GM19351 (cell line): ENCODE data around the gene MAPK10.
A peak's percentile ranks its signal among the peaks of the same experiment; 100 is the strongest.

ENCODE experiments used
- ATAC-seq: cut with Tn5 transposase; IDR thresholded peaks from one replicate; pipeline ENCODE4 v1.9.1; 2021; ENCODE audit warnings: mild to moderate bottlenecking, moderate library complexity; ENCODE audit not compliant: unreplicated experiment

MAPK10 gene

GRCh38 chr4:86280246-86280645 is 79.6 kb downstream of the MAPK10 start:
- ATAC-seq, result no peak

GRCh38 chr4:86279293-86279960 is 80.4 kb downstream of the MAPK10 start:
- ATAC-seq, result no peak

DNA sequence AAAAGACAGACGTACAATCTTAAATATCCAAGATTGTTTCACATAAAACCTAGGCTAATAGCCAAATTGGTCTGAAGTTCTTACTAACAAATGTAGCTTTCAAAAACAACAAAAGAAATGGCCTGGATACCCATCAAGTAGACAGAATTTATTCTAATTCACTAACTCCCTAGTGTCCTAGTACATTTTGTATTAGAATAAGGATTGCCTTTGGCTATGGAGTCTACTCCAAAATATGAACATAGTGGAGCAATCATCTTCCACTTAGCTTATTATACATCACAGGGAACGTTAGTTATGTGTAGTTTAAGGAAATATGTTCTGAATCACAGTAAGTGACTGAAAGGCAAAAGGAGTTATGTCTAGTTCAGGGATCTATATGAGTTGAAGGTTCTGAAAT is 81.7 kb downstream of the MAPK10 start:
- no peak for ATAC-seq

GRCh38 chr4:86274642-86275041 is 85.2 kb downstream of the MAPK10 start:
- ATAC-seq, result no peak

DNA sequence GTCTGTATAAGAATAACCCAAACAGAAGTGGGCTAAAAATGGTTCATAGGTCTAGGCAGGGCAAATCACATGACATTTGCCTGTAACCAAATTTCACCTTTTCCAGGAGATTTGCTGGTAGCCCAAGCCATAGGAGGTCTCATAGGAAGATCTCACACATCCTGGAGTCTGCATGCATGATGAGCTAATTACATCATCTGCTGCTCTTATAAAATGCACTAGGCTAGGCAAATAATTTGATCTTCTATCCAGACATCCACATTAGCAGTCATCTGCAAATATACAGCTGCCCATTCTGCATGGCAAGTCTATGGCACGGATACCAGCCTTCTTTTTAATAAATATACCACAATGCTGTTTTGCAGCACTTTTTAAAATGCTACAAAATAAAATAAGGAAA is 87.2 kb downstream of the MAPK10 start:
- ATAC-seq, result no peak

DNA sequence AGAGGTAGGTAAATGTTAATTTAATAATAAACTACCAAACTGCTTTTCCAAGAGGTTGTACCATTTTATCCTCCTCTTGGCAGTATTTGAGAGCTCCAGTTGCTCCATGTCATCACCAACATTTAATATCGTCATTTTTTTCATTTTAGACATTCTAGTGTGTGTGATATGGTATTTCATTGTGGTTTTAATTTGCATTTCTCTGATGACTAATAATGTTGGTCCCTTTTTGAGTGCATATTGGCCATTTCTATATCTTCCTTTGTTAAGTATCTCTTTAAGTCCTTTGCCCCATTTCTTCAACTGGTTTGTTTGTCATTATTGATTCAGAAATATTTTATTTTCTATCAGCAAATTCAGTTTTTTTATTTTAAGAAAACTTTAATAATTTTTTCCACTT is 88.8 kb downstream of the MAPK10 start:
- peak; percentile 43 for ATAC-seq

DNA sequence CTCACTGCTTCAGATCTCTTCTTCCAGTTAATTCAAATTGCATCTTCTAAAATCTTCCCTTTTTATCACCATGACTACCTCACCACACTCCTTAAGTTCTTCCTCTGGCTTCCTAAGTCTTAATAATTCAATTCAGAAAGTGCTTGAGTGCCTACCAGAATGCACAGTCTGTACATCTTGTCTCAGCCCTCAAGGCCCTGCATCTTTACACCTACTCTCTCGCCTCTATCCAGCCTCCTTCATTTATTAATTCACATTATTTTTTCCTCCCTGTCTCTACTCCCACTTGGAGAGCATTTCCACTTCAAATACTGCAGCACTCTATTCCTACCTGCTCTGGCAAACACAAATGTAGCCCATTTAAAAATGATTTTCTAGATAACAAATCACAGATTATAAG is 90.5 kb downstream of the MAPK10 start:
- no peak for ATAC-seq

DNA sequence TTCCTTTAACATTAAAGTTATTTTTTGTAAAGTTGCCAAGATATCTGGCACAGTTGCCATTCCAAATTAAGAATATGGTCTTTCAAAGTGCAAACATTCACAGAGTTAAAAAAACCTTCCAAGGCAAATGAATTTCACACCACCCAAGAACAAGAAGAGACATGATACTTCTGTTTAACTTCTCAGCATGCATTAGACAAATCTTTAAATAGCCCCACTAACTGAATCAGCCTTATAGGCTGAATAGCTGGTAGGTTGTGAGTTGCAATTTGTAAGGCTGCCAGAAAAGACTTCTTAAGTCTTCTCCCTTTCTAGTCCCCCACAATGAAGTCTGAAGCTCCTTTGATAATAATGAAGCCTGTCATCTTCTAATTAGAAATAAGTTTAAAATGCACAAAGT is 95.6 kb downstream of the MAPK10 start:
- ATAC-seq, result no peak

- ATAC-seq, result no peak
These were observed 98.2 kb downstream of the MAPK10 start for GRCh38 chr4:86261636-86262035.

- no peak for ATAC-seq
These were observed 103.8 kb downstream of the MAPK10 start for GRCh38 chr4:86256086-86256485.

DNA sequence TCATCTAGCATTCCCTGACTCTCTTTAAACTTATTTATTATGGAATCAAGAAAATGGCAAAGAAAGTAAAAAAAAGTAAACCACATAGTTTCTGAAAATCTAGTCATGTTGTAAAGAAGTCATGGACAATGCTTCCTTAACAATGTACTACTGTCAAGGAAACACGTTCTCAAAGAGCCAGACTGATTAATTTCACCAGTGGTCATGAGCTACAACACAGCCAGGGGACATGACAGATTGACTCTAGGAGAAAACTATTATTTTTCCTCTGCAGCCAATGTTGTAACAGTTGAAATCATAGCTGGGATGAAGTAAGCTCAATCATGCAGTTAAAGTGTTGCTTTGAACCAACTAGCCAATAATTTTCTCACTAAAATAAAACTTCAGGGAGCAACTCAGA is 109.2 kb downstream of the MAPK10 start:
- ATAC-seq, result no peak

GRCh38 chr4:86250006-86250405 is 109.8 kb downstream of the MAPK10 start:
- ATAC-seq, result no peak

DNA sequence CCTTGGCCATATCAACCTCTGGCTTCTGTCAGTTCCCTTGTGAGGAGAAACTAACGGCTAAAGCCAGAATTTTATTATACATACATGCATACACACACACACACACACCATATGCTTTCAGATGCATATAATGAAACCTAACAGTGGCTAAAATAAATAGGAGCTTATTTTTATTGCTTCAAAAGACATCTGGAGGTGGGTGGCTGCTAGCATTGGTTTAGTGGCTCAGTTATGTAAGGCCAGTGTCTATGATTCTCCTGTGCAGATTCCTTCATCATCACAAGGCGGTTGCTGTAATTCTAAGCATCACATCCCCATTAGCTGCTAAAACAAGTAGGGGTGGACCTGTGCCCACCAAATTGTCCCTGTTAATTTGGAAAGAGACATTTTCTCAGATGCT is 110.8 kb downstream of the MAPK10 start:
- no peak for ATAC-seq

- no peak for ATAC-seq
These were observed 111.9 kb downstream of the MAPK10 start for GRCh38 chr4:86247906-86248305.

- ATAC-seq, result no peak
These were observed 112.5 kb downstream of the MAPK10 start for GRCh38 chr4:86247320-86247719.

- ATAC-seq, result peak; percentile 64
These were observed 116.1 kb downstream of the MAPK10 start for GRCh38 chr4:86243750-86244149.

DNA sequence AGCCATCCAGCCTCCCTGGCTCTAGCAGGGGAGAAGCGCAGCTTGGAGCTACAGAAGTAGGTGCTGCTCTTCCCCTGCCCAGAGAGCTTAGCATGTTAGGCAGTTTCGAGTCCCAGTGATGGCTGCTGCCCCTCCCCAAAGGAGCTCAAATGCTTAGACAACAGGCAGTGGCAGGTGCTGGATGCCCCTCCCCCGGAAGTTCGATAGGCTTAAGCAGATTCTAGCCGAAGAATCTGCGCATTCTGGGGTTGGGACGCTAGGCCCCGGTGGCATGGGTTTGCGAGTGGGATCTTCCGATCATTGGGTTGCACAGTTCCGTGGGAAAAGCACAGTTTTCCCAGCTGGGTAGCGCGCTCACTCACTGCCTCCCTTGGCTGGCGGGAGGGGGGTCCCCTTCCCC is 117.2 kb downstream of the MAPK10 start:
- ATAC-seq, result no peak

- no peak for ATAC-seq
These were observed 124.3 kb downstream of the MAPK10 start for GRCh38 chr4:86235549-86235948.

DNA sequence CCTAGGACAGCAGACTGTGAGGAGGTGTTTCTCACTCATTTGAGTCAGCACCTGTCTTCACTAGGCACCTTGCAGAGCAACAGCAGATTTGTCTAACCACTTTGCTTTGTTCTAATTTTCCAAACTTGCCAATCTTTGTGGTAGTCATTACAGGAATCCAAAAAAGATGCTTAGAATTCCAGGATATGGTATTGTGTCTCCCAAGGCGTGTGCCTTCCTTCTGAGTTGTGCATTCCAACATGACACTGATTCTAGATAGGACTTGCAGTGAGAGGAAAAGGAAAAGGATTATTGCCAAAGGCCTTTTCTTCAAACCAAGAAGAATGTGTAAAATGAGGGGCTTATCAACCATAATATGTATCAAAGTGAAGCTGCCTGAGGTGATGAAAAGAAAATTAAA is 126.2 kb downstream of the MAPK10 start:
- no peak for ATAC-seq

GRCh38 chr4:86233090-86233489 is 126.8 kb downstream of the MAPK10 start:
- ATAC-seq, result no peak

- ATAC-seq, result peak; percentile 91
These were observed 136.4 kb downstream of the MAPK10 start for GRCh38 chr4:86223472-86223871.

DNA sequence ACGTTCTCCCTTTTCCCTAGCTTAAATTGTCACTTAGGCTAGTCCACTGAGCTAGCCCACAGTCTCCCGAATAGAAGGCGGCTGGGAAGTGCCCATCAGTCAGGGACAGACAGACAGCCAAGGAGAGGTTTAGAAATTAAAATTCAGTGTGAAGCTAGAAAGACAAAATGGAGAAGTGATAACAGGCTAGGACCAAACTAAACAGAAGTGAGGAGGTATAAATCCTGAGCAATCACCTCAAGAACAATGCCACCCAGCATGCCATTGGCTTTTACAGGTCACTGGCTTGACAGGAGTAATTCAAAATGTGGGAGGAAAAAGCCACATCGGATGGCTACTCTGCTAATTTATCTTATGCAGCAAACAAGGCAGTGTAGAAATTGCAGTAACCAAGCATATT is 138.9 kb downstream of the MAPK10 start:
- ATAC-seq, result no peak

DNA sequence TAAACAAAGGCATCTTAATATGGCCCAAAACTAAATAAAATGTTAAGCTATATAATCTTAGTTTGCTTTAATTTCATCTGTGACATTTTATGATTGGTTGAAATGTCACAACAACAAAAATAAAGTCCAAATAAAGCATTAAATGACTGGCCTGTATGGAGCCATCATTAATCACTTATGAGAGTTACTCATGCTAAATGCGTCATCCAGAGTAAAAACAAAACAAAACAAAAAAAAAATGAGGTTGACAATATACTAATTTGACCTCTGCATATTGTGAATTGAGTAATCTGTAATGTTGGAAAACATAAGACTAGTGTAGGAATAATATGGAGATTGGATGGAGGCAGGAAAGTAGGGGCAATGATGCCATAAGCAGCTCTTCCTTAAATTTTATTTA is 139.7 kb downstream of the MAPK10 start:
- ATAC-seq, result no peak
